Superior temporal gyrus (tissue), 1 donor: ENCODE results near the gene POMGNT1.

Experiments used
- DNase-seq: peaks from one replicate; pipeline ENCODE4 v3.0.0-alpha.2; 2016; ENCODE audit errors: extremely low spot score

The POMGNT1 gene

GRCh38 chr1:46157916-46158311 lies 40.3 kb downstream of the POMGNT1 start:
- DNase-seq = no peak

- DNase-seq = no peak
Measured at GRCh38 chr1:46153732-46154131, 44.5 kb downstream of the POMGNT1 start.

GRCh38 chr1:46153228-46153627 lies 45.0 kb downstream of the POMGNT1 start:
- no peak for DNase-seq

DNA sequence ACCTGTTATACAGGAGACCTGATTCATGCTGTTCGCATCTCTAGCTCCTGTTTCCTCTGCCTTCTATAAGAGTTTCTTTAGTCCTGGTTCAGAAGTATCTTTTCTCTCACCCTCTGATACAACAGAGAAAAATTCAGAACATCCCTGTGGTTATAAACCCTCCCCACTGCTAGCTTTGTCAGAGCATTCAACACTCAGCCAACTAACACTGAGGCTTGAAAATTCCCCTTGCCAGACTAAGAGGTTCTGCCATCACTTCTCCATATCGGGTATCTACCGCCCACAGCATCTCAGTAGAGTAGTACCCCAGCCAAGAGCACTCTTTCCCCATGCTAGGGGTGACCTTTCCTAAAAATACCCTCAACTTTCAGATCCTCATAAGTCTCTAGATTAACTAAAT lies 46.2 kb downstream of the POMGNT1 start:
- no peak for DNase-seq

DNA sequence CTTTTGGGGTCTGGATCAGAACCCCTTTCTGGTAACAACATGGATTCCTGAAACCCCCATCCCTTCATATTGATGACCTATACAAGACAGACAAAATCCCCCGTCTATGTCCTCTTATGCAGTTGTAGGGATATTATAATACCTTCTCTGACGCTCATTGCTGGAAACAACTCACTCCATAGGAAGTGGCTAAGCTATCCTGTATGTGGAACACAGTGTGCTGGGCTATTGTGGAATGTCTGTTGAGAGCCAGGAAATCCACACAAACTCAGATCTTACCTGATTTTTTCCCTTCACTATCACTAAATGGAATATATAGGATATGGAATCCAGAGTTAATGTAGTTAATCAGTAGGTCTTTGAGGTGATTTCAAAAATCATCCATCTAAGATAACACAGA lies 48.1 kb downstream of the POMGNT1 start:
- DNase-seq = no peak

GRCh38 chr1:46148318-46148717 lies 49.9 kb downstream of the POMGNT1 start:
- DNase-seq = no peak
